NCI-H460 (cell line): ENCODE data around the gene MAP1LC3B2. TPM values are rescaled to one million over a fixed set of nuclear protein-coding genes. Genes with fewer than 3 reads are reported as not detected.
A peak's percentile ranks its signal among the peaks of the same experiment; 100 is the strongest.

Experiments used
- DNase-seq: peaks from one replicate; pipeline ENCODE4 v3.0.0-alpha.2; 2016; ENCODE audit warnings: low read depth; ENCODE audit errors: extremely low read depth
- total RNA-seq: library from RNA; depleted of rRNA; stranded (reverse); fragments of >200 nt; shearing (Covaris generic); gene quantifications from 2 replicates; pipeline ENCODE4 v1.2.3, GENCODE V29; 2014

MAP1LC3B2 gene
- total RNA-seq, 1 experiment from 2014 or later, result 0.97 TPM

GRCh38 chr12:116537101-116537904 is 21.9 kb upstream of the MAP1LC3B2 start:
- DNase-seq, result no peak

- no peak for DNase-seq
These were observed 21.0 kb upstream of the MAP1LC3B2 start for GRCh38 chr12:116538076-116538591.

- DNase-seq, result no peak
These were observed 20.4 kb upstream of the MAP1LC3B2 start for GRCh38 chr12:116538682-116539305.

- no peak for DNase-seq
These were observed 19.8 kb upstream of the MAP1LC3B2 start for GRCh38 chr12:116539361-116539771.

GRCh38 chr12:116539905-116540482 is 19.2 kb upstream of the MAP1LC3B2 start:
- no peak for DNase-seq

- DNase-seq, result no peak
These were observed 18.5 kb upstream of the MAP1LC3B2 start for GRCh38 chr12:116540622-116541152.

- DNase-seq, result no peak
These were observed 17.4 kb upstream of the MAP1LC3B2 start for GRCh38 chr12:116541547-116542344.

GRCh38 chr12:116542345-116542956 is 16.7 kb upstream of the MAP1LC3B2 start:
- DNase-seq, result no peak

GRCh38 chr12:116544656-116545055 is 14.5 kb upstream of the MAP1LC3B2 start:
- DNase-seq, result no peak

GRCh38 chr12:116545144-116545543 is 14.0 kb upstream of the MAP1LC3B2 start:
- DNase-seq, result no peak

GRCh38 chr12:116545936-116546335 is 13.2 kb upstream of the MAP1LC3B2 start:
- no peak for DNase-seq

- no peak for DNase-seq
These were observed 11.2 kb upstream of the MAP1LC3B2 start for GRCh38 chr12:116547955-116548501.

- no peak for DNase-seq
These were observed 9.2 kb upstream of the MAP1LC3B2 start for GRCh38 chr12:116549993-116550392.

- DNase-seq, result no peak
These were observed 8.0 kb upstream of the MAP1LC3B2 start for GRCh38 chr12:116551151-116551550.

- DNase-seq, result no peak
These were observed 7.6 kb upstream of the MAP1LC3B2 start for GRCh38 chr12:116551619-116551951.

GRCh38 chr12:116551952-116552772 is 7.0 kb upstream of the MAP1LC3B2 start:
- DNase-seq, result peak; percentile 43

- DNase-seq, result no peak
These were observed 6.3 kb upstream of the MAP1LC3B2 start for GRCh38 chr12:116552773-116553373.

- DNase-seq, result no peak
These were observed 2.7 kb upstream of the MAP1LC3B2 start for GRCh38 chr12:116556356-116556952.
